ENCODE data around the gene LDHD. TPM values are rescaled to one million over a fixed set of nuclear protein-coding genes. Genes with fewer than 3 reads are reported as not detected.

LDHD gene
- total and polyA plus RNA-seq, 2 of the 13 experiments (the other 11 are each of a cell fraction or from before 2014, with no cell fraction given), result 9.1 to 9.8 TPM

- no peaks in the 10 kb centered on the region for H4K20me1 ChIP-seq (ENCODE audit: insufficient read depth, low read length)
- intact Hi-C loops (cut with micrococcal nuclease; ENCODE audit: unreplicated experiment) (no loop called here), in situ Hi-C loops (cut with HindIII; ENCODE audit: extremely low pct_ligation_motif_present, low pct_unique_long_range_greater_than_20kb) (no loop called here)
- H3K4me1 ChIP-seq (ENCODE audit: insufficient read depth, low read length), result peaks cover 42% of the 10 kb centered on the region
- H3K9me3 ChIP-seq (ENCODE audit: low read length), result peaks cover 9% of the 10 kb centered on the region
- no peaks in the 10 kb centered on the region for H3K27me3 ChIP-seq (ENCODE audit: control insufficient read depth in 1 of 2, insufficient read depth in 2 of 2, low read length in 2 of 2)
- ATAC-seq, result no peak
- POLR2A ChIA-PET, result interaction anchor here (1.6 to 2.0 kb wide), 3 partner anchors 15 to 139 kb away, joined by 4 to 8 read pairs (median 6); partner anchors contain the start of gene LDHD
- WGBS (ENCODE audit: low lambda C conversion rate), result 88% methylated on average over 7 of the region's 7 CpGs
- BruUV-seq (replicated peaks), result no TSS peak
- peaks cover 4 to 15% of the 10 kb centered on the region in 2 experiments; a peak in 3 of 5 replicates for H3K36me3 ChIP-seq (replicated peaks in 1 of 2; ENCODE audit: control insufficient read depth in 1 of 2, insufficient read depth in 2 of 2, low read length in 2 of 2)
- no peak overlapping the region for H2AFZ ChIP-seq (ENCODE audit: low read length)
- H3K4me3 ChIP-seq (replicated peaks in 1 of 3; ENCODE audit: insufficient read depth in 1 of 3, low read depth in 2 of 3, low read length in 3 of 3), result no peak overlapping the region
- no peaks in the 10 kb centered on the region for H3K79me2 ChIP-seq (ENCODE audit: insufficient read depth, low read length)
- TF ChIP-seq IRF2 (CRISPR knock-in tag; IDR thresholded peaks at IDR 0.05) (no peak), SMAD1 (CRISPR knock-in tag; IDR thresholded peaks at IDR 0.05; ENCODE audit: borderline replicate concordance, low read depth) (0 out of 2 replicates have a peak, but pooled peaks have one; percentile 31), ZMYM3 (CRISPR knock-in tag; IDR thresholded peaks at IDR 0.05) (0 out of 2 replicates have a peak, but pooled peaks have one; percentile 34)
- no peak for DNase-seq (ENCODE audit: low spot score)
- peak overlapping the region; percentile 76 for H3K27ac ChIP-seq (ENCODE audit: extremely low read length, insufficient read depth, low read length)
- no peak overlapping the region for H3K4me2 ChIP-seq (ENCODE audit: low read depth, low read length)
- CTCF ChIA-PET (ENCODE audit: low intra/inter-chr PET ratio, low total read pairs), result no interaction called here
- no peak for FAIRE-seq
- H3K9ac ChIP-seq (ENCODE audit: insufficient read depth, low read depth, low read length), result no peak overlapping the region
These were observed 14.5 kb upstream of the LDHD start for GRCh38 chr16:75131081-75131480.

- peak overlapping the region; percentile 76 for H3K27ac ChIP-seq (ENCODE audit: extremely low read length, insufficient read depth, low read length)
- intact Hi-C loops (cut with micrococcal nuclease; ENCODE audit: unreplicated experiment) (no loop called here), in situ Hi-C loops (cut with HindIII; ENCODE audit: extremely low pct_ligation_motif_present, low pct_unique_long_range_greater_than_20kb) (no loop called here)
- peaks cover 4 to 15% of the 10 kb centered on the region in 2 experiments; a peak in 3 of 5 replicates for H3K36me3 ChIP-seq (replicated peaks in 1 of 2; ENCODE audit: control insufficient read depth in 1 of 2, insufficient read depth in 2 of 2, low read length in 2 of 2)
- ChIA-PET CTCF (ENCODE audit: low intra/inter-chr PET ratio, low total read pairs) (no interaction called here), POLR2A (interaction anchor here (0.6 to 2.0 kb wide), 5 partner anchors 11 to 280 kb away, joined by 3 to 9 read pairs (median 6); partner anchors contain the start of gene LDHD)
- no peak overlapping the region for H2AFZ ChIP-seq (ENCODE audit: low read length)
- no peaks in the 10 kb centered on the region for H3K79me2 ChIP-seq (ENCODE audit: insufficient read depth, low read length)
- no peaks in the 10 kb centered on the region for H3K27me3 ChIP-seq (ENCODE audit: control insufficient read depth in 1 of 2, insufficient read depth in 2 of 2, low read length in 2 of 2)
- peak; percentile 71 for DNase-seq (ENCODE audit: low spot score)
- H4K20me1 ChIP-seq (ENCODE audit: insufficient read depth, low read length), result no peaks in the 10 kb centered on the region
- no peak overlapping the region for H3K9ac ChIP-seq (ENCODE audit: insufficient read depth, low read depth, low read length)
- peaks cover 9% of the 10 kb centered on the region for H3K9me3 ChIP-seq (ENCODE audit: low read length)
- peak overlapping the region; percentile 41 for H3K4me2 ChIP-seq (ENCODE audit: low read depth, low read length)
- no TSS peak for BruUV-seq (replicated peaks)
- WGBS (ENCODE audit: low lambda C conversion rate), result 68% methylated on average over 9 of the region's 9 CpGs
- no peak overlapping the region for H3K4me3 ChIP-seq (replicated peaks in 1 of 3; ENCODE audit: insufficient read depth in 1 of 3, low read depth in 2 of 3, low read length in 3 of 3)
- peaks cover 42% of the 10 kb centered on the region for H3K4me1 ChIP-seq (ENCODE audit: insufficient read depth, low read length)
- peak; percentile 78 for FAIRE-seq
- ATAC-seq, result peak; percentile 84
- TF ChIP-seq GATAD1 (CRISPR knock-in tag; IDR thresholded peaks at IDR 0.05) (no peak), MXD4 (CRISPR knock-in tag; IDR thresholded peaks at IDR 0.05) (0 out of 2 replicates have a peak, but pooled peaks have one; percentile 11), ZNF749 (CRISPR knock-in tag; IDR thresholded peaks at IDR 0.05; ENCODE audit: borderline replicate concordance) (0 out of 2 replicates have a peak, but pooled peaks have one; percentile 30), ETV6 (CRISPR knock-in tag; conservative IDR thresholded peaks at IDR 0.05) (peak; percentile 61; the same call in 1 of the 2 replicates), ZNF605 (CRISPR knock-in tag; IDR thresholded peaks at IDR 0.05) (peak; percentile 48; the same call in 1 of the 2 replicates), MAF1 (CRISPR knock-in tag; IDR thresholded peaks at IDR 0.05; ENCODE audit: borderline replicate concordance) (no peak), STAG1 (CRISPR knock-in tag; IDR thresholded peaks at IDR 0.05) (peak; percentile 90), FOXK1 (CRISPR knock-in tag; IDR thresholded peaks at IDR 0.05; ENCODE audit: borderline replicate concordance, low read depth) (peak; percentile 3; the same call in 1 of the 2 replicates), CTCF (CRISPR knock-in tag; IDR thresholded peaks at IDR 0.05) (peak; percentile 85)
- TF ChIP-seq, protein P1, sequence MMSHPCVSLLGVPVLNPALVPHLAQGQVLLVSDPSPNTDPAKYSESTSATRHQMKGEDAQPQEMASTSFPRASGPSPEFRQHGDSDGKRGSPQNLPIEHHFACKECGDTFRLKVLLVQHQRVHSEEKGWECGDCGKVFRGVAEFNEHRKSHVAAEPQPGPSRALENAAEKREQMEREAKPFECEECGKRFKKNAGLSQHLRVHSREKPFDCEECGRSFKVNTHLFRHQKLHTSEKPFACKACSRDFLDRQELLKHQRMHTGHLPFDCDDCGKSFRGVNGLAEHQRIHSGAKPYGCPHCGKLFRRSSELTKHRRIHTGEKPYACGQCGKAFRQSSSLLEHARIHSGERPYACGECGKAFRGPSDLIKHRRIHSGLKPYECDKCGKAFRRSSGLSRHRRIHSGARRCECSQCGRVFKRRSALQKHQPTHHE (CRISPR knock-in tag; IDR thresholded peaks at IDR 0.05; ENCODE audit: borderline replicate concordance), result 0 out of 2 replicates have a peak, but pooled peaks have one; percentile 44
These were observed 13.7 kb upstream of the LDHD start for GRCh38 chr16:75130150-75130771.
